Gastroesophageal sphincter (tissue), 4 donors: ENCODE data around the gene RIT1. TPM values are rescaled to one million over a fixed set of nuclear protein-coding genes. Genes with fewer than 3 reads are reported as not detected.

Experiments
- ATAC-seq: fragments of 150-250 bp; one replicate; pipeline ENCODE4 v1.9.1; 2016; ENCODE audit warnings: mild to moderate bottlenecking, moderate library complexity
- H3K27ac ChIP-seq, 4 donors: fragments of 200-600 bp; sonication (generic) in 3 of 4; 1 replicate in 3 of 4; 2 replicates in 1 of 4; pipeline ENCODE4 v1.5.1; 2016 to 2019
- H3K27me3 ChIP-seq: fragments of 200-600 bp; sonication (generic); one replicate; pipeline ENCODE4 v1.5.1; 2019
- H3K36me3 ChIP-seq, 2 donors: fragments of 200-600 bp; sonication (generic); one replicate each; pipeline ENCODE4 v1.5.1; 2019; ENCODE audit warnings: control low read depth in 1 of 2
- H3K4me1 ChIP-seq, 3 donors: fragments of 200-600 bp; sonication (generic); 1 replicate in 2 of 3; 2 replicates in 1 of 3; pipeline ENCODE4 v1.5.1; 2016 to 2019; ENCODE audit warnings: control low read depth in 2 of 3
- H3K4me3 ChIP-seq, 2 donors: fragments of 200-600 bp; sonication (generic); one replicate each; pipeline ENCODE4 v1.5.1; 2019; ENCODE audit warnings: mild to moderate bottlenecking in 1 of 2, moderate library complexity in 1 of 2
- H3K9me3 ChIP-seq, 3 donors: fragments of 200-600 bp; sonication (generic); one replicate each; pipeline ENCODE4 v1.5.1; 2017 to 2019; ENCODE audit warnings: control low read depth in 2 of 3
- CTCF ChIP-seq, 4 experiments: fragments of 200-600 bp in 2 of 4; fragments of 450-650 bp in 2 of 4; sonication (generic) in 1 of 4; IDR thresholded peaks; one replicate each; pipeline ENCODE4 v1.5.1; 2017 to 2019; ENCODE audit warnings: antibody characterized with exemption in 4 of 4, mild to moderate bottlenecking in 2 of 4, moderate library complexity in 2 of 4
- EP300 ChIP-seq: sonication (generic); formaldehyde crosslinking; IDR thresholded peaks from one replicate; pipeline ENCODE4 v1.6.1; 2017; ENCODE audit warnings: antibody characterized with exemption, mild to moderate bottlenecking
- POLR2A ChIP-seq, 2 donors: fragments of 450-650 bp; IDR thresholded peaks; one replicate each; pipeline ENCODE4 v1.6.1; 2017; ENCODE audit warnings: antibody characterized with exemption in 2 of 2, mild to moderate bottlenecking in 2 of 2, moderate library complexity in 1 of 2
- POLR2AphosphoS5 ChIP-seq: sonication (generic); formaldehyde crosslinking; IDR thresholded peaks from one replicate; pipeline ENCODE4 v1.6.1; 2017; ENCODE audit warnings: antibody characterized with exemption
- WGBS, 2 donors: methylation state at CpG; one replicate each; pipeline ENCODE4 v1.1.5; 2018; ENCODE audit warnings: low coverage in 1 of 2; 5-methylcytosine and 5-hydroxymethylcytosine counted together
- total RNA-seq, 4 donors: library from RNA; depleted of rRNA; stranded (reverse); fragments of >200 nt; gene quantifications; one replicate each; pipeline ENCODE4 v1.1.0, GENCODE V29; 2016

Gene RIT1
- total RNA-seq, 4 donors from 2014 or later = 25.0 to 37.1 (median 30.0) TPM

- WGBS, 2 donors = 53 to 67% methylated on average over 2 to 4 of the region's 6 CpGs
- H3K27ac ChIP-seq = peak overlapping the region in 2 of 4 donors; percentile 21 to 42
- H3K4me3 ChIP-seq = no peak overlapping the region
- peaks cover 3 to 24% (median 5%) of the 10 kb centered on the region in 3 donors for H3K4me1 ChIP-seq
- H3K27me3 ChIP-seq = no peaks in the 10 kb centered on the region
- peaks cover 21 to 77% of the 10 kb centered on the region in 2 donors for H3K36me3 ChIP-seq
- no peaks in the 10 kb centered on the region for H3K9me3 ChIP-seq
- ATAC-seq = no peak
- TF ChIP-seq POLR2AphosphoS5 = no peak
- TF ChIP-seq POLR2A (IDR thresholded peaks at IDR 0.05) = no peak
Observed at GRCh38 chr1:155913969-155914757, 3.0 kb upstream of the RIT1 start.

DNA sequence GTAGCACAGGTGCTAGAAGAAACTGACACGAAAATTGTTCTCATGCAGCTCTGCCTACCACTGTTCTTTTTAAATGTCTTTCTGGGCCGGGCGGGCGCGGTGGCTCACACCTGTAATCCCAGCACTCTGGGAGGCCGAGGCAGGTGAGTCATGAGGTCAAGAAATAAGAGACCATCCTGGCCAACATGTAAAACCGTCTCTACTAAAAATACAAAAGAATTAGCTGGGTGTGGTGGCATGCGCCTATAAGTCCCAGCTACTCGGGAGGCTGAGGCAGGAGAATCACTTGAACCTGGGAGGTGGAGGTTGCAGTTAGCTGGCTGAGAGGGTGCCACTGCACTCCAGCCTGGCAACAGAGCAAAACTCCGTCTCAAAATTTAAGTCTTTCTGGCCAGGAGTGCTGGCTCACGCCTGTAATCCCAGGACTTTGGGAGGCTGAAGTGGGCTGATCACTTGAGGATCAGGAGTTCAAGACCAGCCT lies 947 bp upstream of the RIT1 start:
- H3K36me3 ChIP-seq = peaks cover 11 to 77% of the 10 kb centered on the region in 2 donors
- TF ChIP-seq POLR2A (IDR thresholded peaks at IDR 0.05) (no peak), CTCF (IDR thresholded peaks at IDR 0.05) (no peak), EP300 (no peak), POLR2AphosphoS5 (no peak)
- 17% methylated on average over 1 of the region's 11 CpGs; no CpG with 5 or more reads in 1 of the 2 donors for WGBS, 2 donors
- no peak overlapping the region for H3K4me3 ChIP-seq
- no peaks in the 10 kb centered on the region for H3K9me3 ChIP-seq
- H3K4me1 ChIP-seq = peaks cover 3 to 36% (median 5%) of the 10 kb centered on the region in 3 donors
- ATAC-seq = no peak
- H3K27me3 ChIP-seq = no peaks in the 10 kb centered on the region
- peak overlapping the region; percentile 94 to 98 (median 95) for H3K27ac ChIP-seq

DNA sequence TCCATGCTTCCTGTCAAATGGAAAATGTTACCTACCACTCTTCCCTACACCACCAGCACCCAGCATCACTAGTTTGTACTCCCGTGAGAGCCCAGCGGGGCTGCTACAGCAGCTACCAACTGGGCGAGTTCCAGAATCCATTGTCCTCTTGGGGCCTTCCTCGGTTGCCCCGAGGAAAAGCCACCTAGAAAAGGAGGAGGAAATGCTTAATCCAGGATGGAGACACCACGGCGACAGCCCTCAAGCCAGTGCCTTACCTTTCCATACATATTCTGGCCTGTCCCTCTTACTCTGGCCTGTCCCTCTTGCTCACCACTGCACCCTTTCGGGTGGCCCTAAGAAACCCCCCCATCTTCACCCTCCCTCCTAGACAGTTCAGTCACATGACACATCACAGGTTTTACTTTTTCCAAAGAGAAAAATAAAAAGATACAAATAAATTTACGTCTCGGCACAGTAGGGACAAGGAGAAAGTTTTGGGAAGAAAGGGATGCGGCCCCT lies 478 bp downstream of the RIT1 start:
- H3K4me3 ChIP-seq = peak overlapping the region; percentile 87 to 99
- H3K4me1 ChIP-seq = peaks cover 3 to 41% (median 5%) of the 10 kb centered on the region in 3 donors
- H3K27ac ChIP-seq = peak overlapping the region; percentile 94 to 98 (median 95)
- H3K9me3 ChIP-seq = no peaks in the 10 kb centered on the region
- ATAC-seq = peak; percentile 74
- peaks cover 11 to 77% of the 10 kb centered on the region in 2 donors for H3K36me3 ChIP-seq
- no peaks in the 10 kb centered on the region for H3K27me3 ChIP-seq
- no peak for TF ChIP-seq EP300
- no peak for TF ChIP-seq CTCF (IDR thresholded peaks at IDR 0.05)
- 0 to 2% methylated on average over 7 to 8 of the region's 11 CpGs for WGBS, 2 donors

- peaks cover 3 to 43% (median 5%) of the 10 kb centered on the region in 3 donors for H3K4me1 ChIP-seq
- H3K27me3 ChIP-seq = no peaks in the 10 kb centered on the region
- peak overlapping the region in 1 of 2 donors; percentile 87 for H3K4me3 ChIP-seq
- no peaks in the 10 kb centered on the region for H3K9me3 ChIP-seq
- TF ChIP-seq EP300 = no peak
- no peak for TF ChIP-seq POLR2A (IDR thresholded peaks at IDR 0.05)
- TF ChIP-seq POLR2AphosphoS5 = no peak
- TF ChIP-seq CTCF (IDR thresholded peaks at IDR 0.05) = no peak
- peak overlapping the region in 3 of 4 donors; percentile 95 to 98 (median 95) for H3K27ac ChIP-seq
- no peak for ATAC-seq
- H3K36me3 ChIP-seq = peaks cover 11 to 77% of the 10 kb centered on the region in 2 donors
- WGBS, 2 donors = 29 to 65% methylated on average over 3 to 4 of the region's 4 CpGs
Observed at GRCh38 chr1:155909894-155910293, 1.3 kb downstream of the RIT1 start.

- Histone ChIP-seq H3K27ac (no peak overlapping the region), H3K4me3 (no peak overlapping the region), H3K36me3 (peaks cover 0 to 100% of the 10 kb centered on the region in 2 donors), H3K9me3 (no peaks in the 10 kb centered on the region), H3K27me3 (no peaks in the 10 kb centered on the region), H3K4me1 (peaks cover 0 to 22% (median 0%) of the 10 kb centered on the region in 3 donors)
- TF ChIP-seq EP300 = no peak
- TF ChIP-seq POLR2AphosphoS5 = no peak
- no peak for TF ChIP-seq POLR2A (IDR thresholded peaks at IDR 0.05)
- TF ChIP-seq CTCF (IDR thresholded peaks at IDR 0.05) = no peak
- WGBS, 2 donors = 93 to 95% methylated on average over 9 to 12 of the region's 12 CpGs
- no peak for ATAC-seq
Observed at GRCh38 chr1:155904261-155904660, 6.9 kb downstream of the RIT1 start.
